Dedifferentiated amniotic fluid mesenchymal stem cell (primary cell): ENCODE measurements around the gene ATP5PO.
A peak's percentile ranks its signal among the peaks of the same experiment; 100 is the strongest.
"Not testable (repeated sequence)": the region's sequence is repeated elsewhere in the genome, so short reads cannot be mapped to it uniquely, and the experiment has no call there.

Experiments
- DNase-seq: peaks from one replicate; pipeline ENCODE4 v3.0.0-alpha.2; 2016; ENCODE audit errors: extremely low spot score

Gene ATP5PO

DNA sequence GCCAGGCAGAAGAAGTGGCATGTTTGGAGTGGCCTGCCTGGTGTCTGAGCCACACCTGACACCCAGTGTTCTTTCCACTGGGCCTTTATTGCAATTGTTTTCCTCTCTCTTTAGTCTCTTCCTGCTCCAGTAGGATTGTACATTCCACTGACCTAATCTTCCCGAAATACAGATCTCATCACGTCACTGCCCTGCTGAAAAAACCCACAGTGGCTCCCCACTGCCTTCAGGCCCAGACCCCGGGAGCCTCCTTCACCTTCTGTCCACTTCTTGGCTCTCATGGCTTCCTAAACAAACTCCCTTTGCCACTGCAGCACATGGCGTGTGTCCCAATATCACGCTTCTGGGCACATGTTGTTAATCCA is 25.3 kb upstream of the ATP5PO start:
- no peak for DNase-seq

- no peak for DNase-seq
Measured at GRCh38 chr21:33940164-33940880, 24.7 kb upstream of the ATP5PO start.

DNA sequence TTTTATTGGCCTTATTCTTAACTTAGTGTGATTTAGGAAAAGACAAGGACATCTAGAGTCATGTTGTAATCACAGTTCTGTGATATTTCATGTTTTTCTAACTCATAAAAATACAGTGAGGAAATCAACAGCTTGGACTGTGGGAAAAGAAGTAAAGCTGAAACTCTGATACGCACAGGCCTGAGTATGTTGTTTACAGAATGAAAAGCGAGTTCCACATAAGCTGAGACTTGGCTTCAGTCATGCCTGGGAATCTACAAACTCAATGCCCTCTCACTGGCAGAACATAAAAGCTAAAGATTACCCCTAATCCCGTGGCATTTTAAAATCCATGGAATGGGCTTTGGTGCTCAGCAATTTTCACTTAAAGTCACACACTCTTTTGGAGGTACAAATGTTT is 23.6 kb upstream of the ATP5PO start:
- DNase-seq = no peak

DNA sequence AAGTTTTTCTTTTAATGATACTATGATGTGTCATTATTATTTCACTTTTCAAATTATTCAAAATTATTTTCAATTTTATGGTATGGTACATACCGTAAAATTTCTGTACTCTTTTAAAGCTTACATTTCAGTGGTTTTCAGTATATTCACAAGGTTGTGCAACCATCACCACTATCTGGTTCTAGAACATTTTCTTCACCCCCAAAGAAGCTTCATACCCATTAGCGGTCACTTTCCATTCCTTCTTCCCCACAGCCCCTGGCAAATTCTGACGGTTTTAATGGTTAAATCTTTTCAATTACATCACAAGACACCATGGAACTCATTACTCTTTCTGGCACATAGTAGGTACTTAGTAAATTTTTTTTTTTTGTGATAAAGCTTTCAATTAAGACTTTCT is 22.8 kb upstream of the ATP5PO start:
- no peak for DNase-seq

DNA sequence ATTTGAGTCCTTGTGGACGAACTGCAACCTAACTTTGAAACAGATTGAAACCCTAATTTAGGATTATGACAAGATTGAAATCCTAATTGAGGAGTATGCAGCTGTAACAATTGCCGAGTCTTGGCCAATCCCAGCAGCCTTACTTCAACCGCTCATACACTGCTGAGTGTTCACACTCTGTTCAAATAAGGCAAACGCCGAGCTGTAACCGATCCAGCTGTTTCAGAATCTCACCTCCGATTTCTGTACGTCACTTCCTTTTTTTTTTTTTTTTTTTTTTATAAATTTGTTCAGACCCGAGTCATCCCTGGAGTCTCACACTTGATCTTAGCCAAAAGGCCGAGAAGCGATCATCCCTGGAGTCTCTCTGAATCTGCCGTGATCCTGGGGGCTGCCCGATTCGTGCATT is 22.3 kb upstream of the ATP5PO start:
- DNase-seq = no peak

GRCh38 chr21:33937146-33937545 is 21.5 kb upstream of the ATP5PO start:
- no peak for DNase-seq

- DNase-seq = no peak
Measured at GRCh38 chr21:33936301-33937038, 20.9 kb upstream of the ATP5PO start.

GRCh38 chr21:33932731-33933130 is 17.1 kb upstream of the ATP5PO start:
- no peak for DNase-seq

- DNase-seq = no peak
Measured at GRCh38 chr21:33931799-33932390, 16.3 kb upstream of the ATP5PO start.

- DNase-seq = not testable (repeated sequence)
Measured at GRCh38 chr21:33931052-33931798, 15.6 kb upstream of the ATP5PO start.

DNA sequence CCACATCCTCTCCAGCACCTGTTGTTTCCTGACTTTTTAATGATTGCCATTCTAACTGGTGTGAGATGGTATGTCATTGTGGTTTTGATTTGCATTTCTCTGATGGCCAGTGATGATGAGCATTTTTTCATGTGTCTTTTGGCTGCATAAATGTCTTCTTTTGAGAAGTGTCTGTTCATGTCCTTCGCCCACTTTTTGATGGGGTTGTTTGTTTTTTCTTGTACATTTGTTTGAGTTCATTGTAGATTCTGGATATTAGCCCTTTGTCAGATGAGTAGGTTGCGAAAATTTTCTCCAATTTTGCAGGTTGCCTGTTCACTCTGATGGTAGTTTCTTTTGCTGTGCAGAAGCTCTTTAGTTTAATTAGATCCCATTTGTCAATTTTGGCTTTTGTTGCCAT is 10.6 kb upstream of the ATP5PO start:
- not testable (repeated sequence) for DNase-seq

- DNase-seq = no peak
Measured at GRCh38 chr21:33924766-33925100, 9.1 kb upstream of the ATP5PO start.

DNA sequence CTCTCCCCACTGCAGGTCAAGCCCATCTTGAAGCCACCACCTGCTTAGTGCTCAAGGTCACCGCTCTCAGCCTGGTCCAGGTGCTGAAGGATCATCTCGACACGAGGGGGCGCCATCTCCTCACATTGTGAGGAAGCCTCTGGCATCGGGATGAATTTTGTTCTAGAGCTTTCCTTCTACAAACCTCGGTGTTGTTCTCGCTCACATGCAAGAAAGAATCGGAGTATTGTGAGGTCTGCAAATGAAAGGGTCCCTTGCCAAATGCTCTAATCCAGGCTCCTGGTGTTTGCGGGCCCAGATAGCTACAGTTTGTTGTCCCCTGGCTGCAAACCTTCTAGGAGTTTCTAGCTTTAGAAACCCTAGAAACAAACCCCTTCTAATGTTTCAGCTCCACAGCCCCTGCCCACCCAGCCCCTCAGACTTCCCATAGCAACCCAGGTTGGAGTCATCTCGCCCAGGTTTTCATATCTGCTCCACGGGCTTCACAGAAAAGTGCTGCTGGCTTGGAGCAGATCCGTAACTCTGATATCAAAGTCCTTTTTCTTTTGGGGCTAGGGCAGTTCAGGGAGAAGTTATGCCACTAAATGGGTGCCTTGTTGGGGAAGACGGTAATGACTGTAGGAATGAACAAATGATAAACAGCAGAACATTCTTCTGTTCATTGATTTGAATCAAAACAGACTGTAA is 8.6 kb upstream of the ATP5PO start:
- peak; percentile 80 for DNase-seq

DNA sequence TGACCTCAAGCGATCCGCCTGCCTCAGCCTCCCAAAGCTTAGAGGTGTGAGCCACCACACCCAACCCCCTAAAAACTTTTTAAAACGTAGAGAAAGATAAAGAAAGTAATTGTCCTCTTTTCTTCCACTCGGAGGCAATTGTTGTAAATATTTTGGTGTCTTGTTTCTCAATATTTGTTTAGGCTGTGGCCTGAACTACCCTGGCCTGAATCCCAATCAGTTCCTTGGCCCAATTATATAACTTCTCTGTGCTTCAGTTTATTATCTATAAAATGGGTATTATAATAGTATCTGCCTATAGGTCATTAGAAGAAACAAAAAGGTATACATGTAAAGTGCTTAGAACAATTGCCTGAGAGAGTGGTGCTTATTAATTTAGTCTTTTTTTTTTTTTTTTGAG is 1.8 kb upstream of the ATP5PO start:
- DNase-seq = no peak

- no peak for DNase-seq
Measured at GRCh38 chr21:33916200-33916567, 580 bp upstream of the ATP5PO start.

DNA sequence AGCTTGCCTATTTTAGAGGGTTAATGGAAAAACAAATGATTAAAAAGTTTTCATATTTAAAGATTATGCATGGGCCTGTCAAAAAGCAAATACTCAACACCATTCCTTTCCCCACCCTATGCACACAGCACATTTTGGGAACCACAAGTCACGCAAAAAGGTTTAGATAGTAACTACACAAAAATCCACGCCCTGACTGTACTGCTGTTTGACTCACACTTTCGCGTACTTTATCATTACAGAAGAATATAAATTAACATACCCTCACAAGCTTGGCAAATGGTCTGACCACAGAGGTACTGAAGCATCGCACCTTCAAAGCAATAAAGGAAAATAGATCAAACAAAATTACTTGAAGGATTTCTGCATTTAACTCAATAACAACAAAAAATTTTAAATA is 1.4 kb downstream of the ATP5PO start:
- DNase-seq = no peak

- DNase-seq = no peak
Measured at GRCh38 chr21:33909756-33910155, 5.8 kb downstream of the ATP5PO start.

- no peak for DNase-seq
Measured at GRCh38 chr21:33908760-33909159, 6.8 kb downstream of the ATP5PO start.

DNA sequence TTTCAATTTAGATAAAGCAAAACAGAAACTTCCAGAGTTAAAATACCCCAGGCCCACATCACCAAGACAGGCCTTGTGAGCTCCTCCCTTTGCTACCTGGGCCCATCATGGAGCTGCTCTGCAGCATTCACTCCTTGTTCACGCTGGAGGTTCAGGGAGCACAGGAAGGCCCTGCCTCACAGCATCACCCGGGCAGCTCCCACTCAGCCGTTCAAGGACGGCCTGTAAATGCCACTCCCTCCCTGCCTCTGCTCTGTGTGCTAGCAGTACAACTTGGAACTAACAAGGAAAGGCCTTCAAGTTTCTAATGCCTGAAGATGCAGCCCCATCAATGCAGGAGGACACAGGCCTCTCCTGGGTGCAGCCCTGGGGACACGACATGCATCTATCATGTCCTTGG is 11.6 kb downstream of the ATP5PO start:
- no peak for DNase-seq

GRCh38 chr21:33902349-33902748 is 13.3 kb downstream of the ATP5PO start:
- DNase-seq = no peak

DNA sequence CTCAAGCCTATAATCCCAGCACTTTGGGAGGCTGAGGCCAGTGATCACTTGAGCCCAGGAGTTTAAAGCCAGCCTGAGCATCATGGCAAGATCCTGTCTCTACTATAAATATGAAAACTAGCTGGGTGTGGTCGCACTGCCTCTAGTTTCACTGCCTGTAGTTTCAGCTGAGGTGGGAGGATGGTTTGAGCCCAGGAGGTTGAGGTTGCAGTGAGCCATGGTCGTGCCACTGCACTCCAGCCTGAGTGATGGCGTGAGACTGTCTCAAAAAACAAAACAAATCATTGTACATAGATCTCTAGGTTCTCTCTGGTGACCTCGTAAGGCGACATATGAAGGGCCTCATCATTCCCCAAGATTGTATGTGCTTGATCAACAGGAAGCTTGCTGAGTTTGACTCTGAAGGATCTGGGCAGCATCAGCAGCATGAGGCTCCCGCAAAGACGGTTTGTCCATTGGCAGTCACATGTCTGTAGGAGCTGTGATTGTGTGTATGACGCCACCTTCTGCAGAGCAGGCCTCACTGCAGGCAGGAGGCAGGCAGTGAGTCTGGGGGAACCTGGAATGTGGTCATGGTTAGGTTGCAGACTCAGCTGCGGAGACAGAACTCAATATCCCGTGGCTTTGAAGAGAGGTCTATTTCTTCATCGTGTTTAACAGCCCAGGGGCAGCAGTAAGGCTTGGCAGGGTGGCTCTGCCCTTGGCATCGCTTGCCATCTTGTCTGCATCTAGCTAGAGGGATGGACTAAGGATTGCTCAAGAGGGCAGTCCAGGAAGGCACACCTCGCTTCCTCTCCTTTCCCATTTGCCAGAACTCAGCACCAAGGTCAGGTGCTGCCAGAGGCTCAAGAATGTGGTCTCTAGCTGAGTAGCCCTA is 14.0 kb downstream of the ATP5PO start:
- peak; percentile 31 for DNase-seq
